ENCODE results near the gene PRPF40A.

DNA sequence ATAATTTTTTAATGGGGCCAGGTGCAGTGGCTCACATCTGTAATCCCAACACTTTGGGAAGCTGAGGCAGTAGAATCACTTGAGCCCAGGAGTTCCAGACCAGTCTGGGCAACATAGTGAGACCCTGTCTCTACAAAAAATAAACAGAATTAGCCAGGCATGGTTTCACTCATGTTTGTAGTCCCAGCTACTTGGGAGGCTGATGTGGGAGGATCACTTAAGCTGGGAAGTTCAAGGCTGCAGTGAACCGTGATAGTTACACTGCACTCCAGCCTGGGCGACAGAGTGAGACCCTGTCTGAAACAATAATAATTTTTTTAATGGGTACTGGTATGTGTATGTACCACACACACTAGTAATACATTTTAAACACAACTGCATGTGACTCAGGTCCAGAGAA is 3.5 kb upstream of the PRPF40A start:
- TF ChIP-seq POLR2AphosphoS5 (IDR thresholded peaks at IDR 0.05; ENCODE audit: low read depth, low read length) (no peak), SRF (IDR thresholded peaks at IDR 0.05; ENCODE audit: low read depth, low read length) (no peak)
- TF ChIP-seq, protein P1, sequence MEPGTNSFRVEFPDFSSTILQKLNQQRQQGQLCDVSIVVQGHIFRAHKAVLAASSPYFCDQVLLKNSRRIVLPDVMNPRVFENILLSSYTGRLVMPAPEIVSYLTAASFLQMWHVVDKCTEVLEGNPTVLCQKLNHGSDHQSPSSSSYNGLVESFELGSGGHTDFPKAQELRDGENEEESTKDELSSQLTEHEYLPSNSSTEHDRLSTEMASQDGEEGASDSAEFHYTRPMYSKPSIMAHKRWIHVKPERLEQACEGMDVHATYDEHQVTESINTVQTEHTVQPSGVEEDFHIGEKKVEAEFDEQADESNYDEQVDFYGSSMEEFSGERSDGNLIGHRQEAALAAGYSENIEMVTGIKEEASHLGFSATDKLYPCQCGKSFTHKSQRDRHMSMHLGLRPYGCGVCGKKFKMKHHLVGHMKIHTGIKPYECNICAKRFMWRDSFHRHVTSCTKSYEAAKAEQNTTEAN (CRISPR knock-in tag; conservative IDR thresholded peaks at IDR 0.05), result no peak

All from HepG2 (cell line).